ENCODE measurements around the gene GPR146. TPM values are rescaled to one million over a fixed set of nuclear protein-coding genes. Genes with fewer than 3 reads are reported as not detected.

The GPR146 gene
- total and polyA plus RNA-seq, 2 experiments from 2014 or later, result 2.6 to 5.2 TPM

DNA sequence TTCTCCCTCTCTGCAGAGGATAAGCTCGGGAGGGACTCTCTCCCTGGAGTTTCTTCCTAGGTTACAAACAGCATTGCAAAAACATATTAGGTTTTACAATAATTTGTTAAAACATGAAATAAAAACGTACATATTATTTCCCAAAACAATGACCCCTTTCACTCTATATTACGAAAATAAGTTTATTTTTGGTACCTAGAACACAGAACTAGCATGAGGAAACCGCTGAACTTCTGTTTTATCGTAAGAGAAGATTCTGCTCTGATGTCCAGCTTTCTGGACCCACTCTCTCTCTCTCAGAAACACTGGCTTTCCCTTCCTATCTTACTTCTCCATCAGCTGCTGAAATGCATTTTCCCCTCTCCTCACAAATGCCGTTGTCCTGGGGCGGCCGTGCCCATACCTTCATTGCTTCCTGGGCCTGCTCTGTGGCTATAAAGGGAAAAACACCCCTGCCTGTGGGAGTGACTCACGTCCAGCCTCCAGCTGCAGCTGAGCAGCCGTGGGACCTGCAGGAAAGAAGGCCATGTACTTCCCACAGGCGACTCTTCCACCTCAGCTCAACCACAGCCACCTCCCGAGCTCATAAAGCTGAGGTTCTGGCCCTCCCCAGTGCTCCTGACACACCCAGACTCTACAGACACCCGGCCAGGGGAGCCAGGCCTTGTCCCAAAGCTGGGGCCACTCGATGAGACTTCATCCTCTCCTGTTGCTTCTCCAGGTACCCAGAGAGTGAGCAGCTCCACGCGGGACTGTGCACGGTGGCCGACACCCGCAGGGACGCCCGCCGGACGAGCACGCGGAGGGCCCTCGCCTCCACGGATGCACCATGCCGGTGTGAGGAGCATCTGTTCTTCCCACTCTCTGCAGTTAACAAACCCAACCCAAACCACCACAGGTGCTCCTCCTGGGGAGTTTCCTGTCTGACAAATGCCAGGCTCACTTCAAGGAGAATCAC is 46.6 kb downstream of the GPR146 start:
- H3K27ac ChIP-seq, result no peak overlapping the region
- H3K79me2 ChIP-seq, result peaks cover 6% of the 10 kb centered on the region
- H3K9me2 ChIP-seq (replicated peaks; ENCODE audit: insufficient read depth), result no peaks in the 10 kb centered on the region
- TF ChIP-seq EZH2 (IDR thresholded peaks at IDR 0.05; ENCODE audit: borderline replicate concordance) (no peak), EZH2phosphoT487 (IDR thresholded peaks at IDR 0.05; ENCODE audit: low read depth, severe bottlenecking, unreplicated experiment) (no peak)
- TF ChIP-seq, protein P1, sequence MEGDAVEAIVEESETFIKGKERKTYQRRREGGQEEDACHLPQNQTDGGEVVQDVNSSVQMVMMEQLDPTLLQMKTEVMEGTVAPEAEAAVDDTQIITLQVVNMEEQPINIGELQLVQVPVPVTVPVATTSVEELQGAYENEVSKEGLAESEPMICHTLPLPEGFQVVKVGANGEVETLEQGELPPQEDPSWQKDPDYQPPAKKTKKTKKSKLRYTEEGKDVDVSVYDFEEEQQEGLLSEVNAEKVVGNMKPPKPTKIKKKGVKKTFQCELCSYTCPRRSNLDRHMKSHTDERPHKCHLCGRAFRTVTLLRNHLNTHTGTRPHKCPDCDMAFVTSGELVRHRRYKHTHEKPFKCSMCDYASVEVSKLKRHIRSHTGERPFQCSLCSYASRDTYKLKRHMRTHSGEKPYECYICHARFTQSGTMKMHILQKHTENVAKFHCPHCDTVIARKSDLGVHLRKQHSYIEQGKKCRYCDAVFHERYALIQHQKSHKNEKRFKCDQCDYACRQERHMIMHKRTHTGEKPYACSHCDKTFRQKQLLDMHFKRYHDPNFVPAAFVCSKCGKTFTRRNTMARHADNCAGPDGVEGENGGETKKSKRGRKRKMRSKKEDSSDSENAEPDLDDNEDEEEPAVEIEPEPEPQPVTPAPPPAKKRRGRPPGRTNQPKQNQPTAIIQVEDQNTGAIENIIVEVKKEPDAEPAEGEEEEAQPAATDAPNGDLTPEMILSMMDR (IDR thresholded peaks at IDR 0.05; ENCODE audit: poor library complexity), result no peak
- no peak overlapping the region for H3K4me3 ChIP-seq
- H3K27me3 ChIP-seq, result no peaks in the 10 kb centered on the region
- no peaks in the 10 kb centered on the region for H3K36me3 ChIP-seq (replicated peaks; ENCODE audit: insufficient read depth, low read depth)
- no peaks in the 10 kb centered on the region for H3K9me3 ChIP-seq (ENCODE audit: low read depth)
- 88% methylated on average over 28 of the region's 28 CpGs for WGBS (ENCODE audit: low lambda C conversion rate, missing lambda C conversion rate)
- H3K4me2 ChIP-seq, result no peak overlapping the region
- DNase-seq (ENCODE audit: low spot score), result no peak
- no peak overlapping the region for H2AFZ ChIP-seq
- no peaks in the 10 kb centered on the region for H4K20me1 ChIP-seq (ENCODE audit: insufficient read depth, poor library complexity, severe bottlenecking)
- peaks cover 36% of the 10 kb centered on the region for H3K4me1 ChIP-seq (ENCODE audit: insufficient read depth)

DNA sequence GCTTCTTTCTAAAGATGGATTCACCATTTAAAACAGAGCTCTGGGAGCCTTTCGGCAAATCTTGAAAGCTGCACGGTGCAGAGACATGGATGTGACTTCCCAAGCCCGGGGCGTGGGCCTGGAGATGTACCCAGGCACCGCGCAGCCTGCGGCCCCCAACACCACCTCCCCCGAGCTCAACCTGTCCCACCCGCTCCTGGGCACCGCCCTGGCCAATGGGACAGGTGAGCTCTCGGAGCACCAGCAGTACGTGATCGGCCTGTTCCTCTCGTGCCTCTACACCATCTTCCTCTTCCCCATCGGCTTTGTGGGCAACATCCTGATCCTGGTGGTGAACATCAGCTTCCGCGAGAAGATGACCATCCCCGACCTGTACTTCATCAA is 47.3 kb downstream of the GPR146 start:
- TF ChIP-seq EZH2 (IDR thresholded peaks at IDR 0.05; ENCODE audit: borderline replicate concordance) (no peak), EZH2phosphoT487 (IDR thresholded peaks at IDR 0.05; ENCODE audit: low read depth, severe bottlenecking, unreplicated experiment) (no peak)
- TF ChIP-seq, protein P1 (IDR thresholded peaks at IDR 0.05; ENCODE audit: poor library complexity), result no peak
- H4K20me1 ChIP-seq (ENCODE audit: insufficient read depth, poor library complexity, severe bottlenecking), result no peaks in the 10 kb centered on the region
- no peaks in the 10 kb centered on the region for H3K9me3 ChIP-seq (ENCODE audit: low read depth)
- DNase-seq (ENCODE audit: low spot score), result no peak
- peaks cover 38% of the 10 kb centered on the region for H3K4me1 ChIP-seq (ENCODE audit: insufficient read depth)
- no peaks in the 10 kb centered on the region for H3K36me3 ChIP-seq (replicated peaks; ENCODE audit: insufficient read depth, low read depth)
- no peaks in the 10 kb centered on the region for H3K27me3 ChIP-seq
- no peak overlapping the region for H3K4me3 ChIP-seq
- H3K9me2 ChIP-seq (replicated peaks; ENCODE audit: insufficient read depth), result no peaks in the 10 kb centered on the region
- WGBS (ENCODE audit: low lambda C conversion rate, missing lambda C conversion rate), result 97% methylated on average over 18 of the region's 18 CpGs
- no peak overlapping the region for H3K4me2 ChIP-seq
- no peak overlapping the region for H3K27ac ChIP-seq
- H2AFZ ChIP-seq, result no peak overlapping the region
- peaks cover 5% of the 10 kb centered on the region for H3K79me2 ChIP-seq

DNA sequence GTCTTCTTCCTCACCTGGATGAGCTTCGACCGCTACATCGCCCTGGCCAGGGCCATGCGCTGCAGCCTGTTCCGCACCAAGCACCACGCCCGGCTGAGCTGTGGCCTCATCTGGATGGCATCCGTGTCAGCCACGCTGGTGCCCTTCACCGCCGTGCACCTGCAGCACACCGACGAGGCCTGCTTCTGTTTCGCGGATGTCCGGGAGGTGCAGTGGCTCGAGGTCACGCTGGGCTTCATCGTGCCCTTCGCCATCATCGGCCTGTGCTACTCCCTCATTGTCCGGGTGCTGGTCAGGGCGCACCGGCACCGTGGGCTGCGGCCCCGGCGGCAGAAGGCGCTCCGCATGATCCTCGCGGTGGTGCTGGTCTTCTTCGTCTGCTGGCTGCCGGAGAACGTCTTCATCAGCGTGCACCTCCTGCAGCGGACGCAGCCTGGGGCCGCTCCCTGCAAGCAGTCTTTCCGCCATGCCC is 47.9 kb downstream of the GPR146 start:
- H4K20me1 ChIP-seq (ENCODE audit: insufficient read depth, poor library complexity, severe bottlenecking), result no peaks in the 10 kb centered on the region
- H3K4me3 ChIP-seq, result no peak overlapping the region
- peaks cover 39% of the 10 kb centered on the region for H3K4me1 ChIP-seq (ENCODE audit: insufficient read depth)
- peak overlapping the region; percentile 74 for H3K27ac ChIP-seq
- no peak overlapping the region for H3K4me2 ChIP-seq
- H3K36me3 ChIP-seq (replicated peaks; ENCODE audit: insufficient read depth, low read depth), result no peaks in the 10 kb centered on the region
- TF ChIP-seq EZH2phosphoT487 (IDR thresholded peaks at IDR 0.05; ENCODE audit: low read depth, severe bottlenecking, unreplicated experiment), result no peak
- TF ChIP-seq, protein P1 (IDR thresholded peaks at IDR 0.05; ENCODE audit: poor library complexity), result no peak
- no peak for DNase-seq (ENCODE audit: low spot score)
- no peaks in the 10 kb centered on the region for H3K27me3 ChIP-seq
- 96% methylated on average over 38 of the region's 40 CpGs for WGBS (ENCODE audit: low lambda C conversion rate, missing lambda C conversion rate)
- H3K9me3 ChIP-seq (ENCODE audit: low read depth), result no peaks in the 10 kb centered on the region
- H3K9me2 ChIP-seq (replicated peaks; ENCODE audit: insufficient read depth), result no peaks in the 10 kb centered on the region
- H2AFZ ChIP-seq, result no peak overlapping the region
- peaks cover 5% of the 10 kb centered on the region for H3K79me2 ChIP-seq
